ENCODE measurements around the gene TMEM204.
"Not testable (repeated sequence)": the region's sequence is repeated elsewhere in the genome, so short reads cannot be mapped to it uniquely, and the experiment has no call there.

TMEM204 gene

DNA sequence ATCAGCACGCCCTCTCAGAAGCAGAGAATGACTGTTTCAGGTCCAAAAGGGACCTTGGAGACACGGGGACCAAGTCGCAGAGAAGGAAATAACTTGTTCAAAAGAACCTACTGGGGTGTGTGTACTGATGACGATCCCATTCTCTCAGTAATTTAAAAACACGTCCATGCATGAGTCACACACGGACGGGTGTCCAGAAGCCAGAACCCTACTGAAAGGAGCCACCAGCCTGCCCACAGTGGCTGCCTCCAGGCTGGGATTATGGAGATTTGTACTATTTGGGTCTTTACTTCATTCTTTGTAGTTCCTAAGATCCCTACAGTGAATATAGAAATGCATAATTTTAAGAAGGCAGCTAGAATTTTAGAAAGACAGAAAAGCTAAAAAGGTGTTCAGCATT is 27.8 kb downstream of the TMEM204 start:
- no peak for DNase-seq

DNA sequence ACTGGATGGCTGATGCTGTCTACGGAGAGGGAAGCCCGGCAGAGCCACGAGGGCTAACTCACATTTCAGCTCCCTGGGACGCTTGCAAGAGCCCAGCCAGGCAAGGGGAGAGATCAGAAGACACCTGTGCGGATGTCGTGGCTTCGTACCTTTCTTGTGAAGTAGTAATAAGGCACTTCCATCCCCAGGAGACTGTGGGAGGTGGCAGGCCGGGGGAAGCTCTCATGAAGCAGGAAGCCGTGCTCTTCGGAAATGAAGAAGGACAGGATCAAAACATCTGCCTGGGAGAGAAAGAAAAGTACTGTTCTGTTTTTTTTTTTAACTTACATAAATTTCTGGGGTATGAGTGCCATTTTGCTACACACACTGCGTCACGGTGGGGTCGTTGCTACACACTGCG is 28.4 kb downstream of the TMEM204 start:
- DNase-seq, result no peak

GRCh38 chr16:1563786-1564185 is 30.3 kb downstream of the TMEM204 start:
- no peak for DNase-seq

DNA sequence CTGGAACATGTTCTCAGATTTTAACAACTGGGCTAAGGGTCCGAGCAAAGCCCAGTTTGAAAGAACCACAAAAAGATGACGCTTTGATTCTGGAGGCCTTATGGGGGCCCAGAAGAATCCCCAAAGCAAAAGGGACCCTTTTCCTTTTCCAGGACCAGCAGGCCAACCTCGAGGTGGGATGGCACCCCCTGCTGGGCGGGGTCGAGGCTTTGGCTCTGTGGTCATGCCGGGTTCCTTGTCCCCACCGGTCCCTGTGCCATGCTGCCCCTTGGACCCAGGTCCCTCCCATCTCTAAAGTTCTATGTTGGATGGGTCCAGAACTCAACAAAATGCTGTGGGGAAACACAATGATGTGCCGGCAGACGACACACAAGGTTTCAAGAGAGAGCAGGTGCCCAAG is 30.9 kb downstream of the TMEM204 start:
- DNase-seq, result no peak

- no peak for DNase-seq
Measured at GRCh38 chr16:1565083-1565805, 31.8 kb downstream of the TMEM204 start.

DNA sequence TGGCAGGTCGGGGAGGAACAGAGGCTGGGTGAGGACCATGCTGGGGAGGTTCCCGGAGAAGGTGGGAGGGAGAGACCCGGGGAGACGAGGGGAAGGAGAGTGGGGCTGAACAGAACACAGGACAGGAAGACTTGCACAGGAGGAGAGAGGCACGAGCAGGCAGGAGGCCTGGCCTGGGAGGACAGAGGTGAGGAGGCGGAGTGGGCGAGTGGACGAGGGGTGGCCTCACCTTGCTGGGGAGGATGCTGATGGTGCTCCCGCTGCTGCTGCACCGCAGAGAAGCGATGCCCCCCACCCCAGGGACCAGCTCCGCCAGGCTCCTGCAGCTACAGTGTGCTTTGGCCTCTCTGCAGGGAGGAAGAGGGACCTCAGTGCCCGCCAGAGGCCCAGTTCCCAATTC is 34.5 kb downstream of the TMEM204 start:
- no peak for DNase-seq

DNA sequence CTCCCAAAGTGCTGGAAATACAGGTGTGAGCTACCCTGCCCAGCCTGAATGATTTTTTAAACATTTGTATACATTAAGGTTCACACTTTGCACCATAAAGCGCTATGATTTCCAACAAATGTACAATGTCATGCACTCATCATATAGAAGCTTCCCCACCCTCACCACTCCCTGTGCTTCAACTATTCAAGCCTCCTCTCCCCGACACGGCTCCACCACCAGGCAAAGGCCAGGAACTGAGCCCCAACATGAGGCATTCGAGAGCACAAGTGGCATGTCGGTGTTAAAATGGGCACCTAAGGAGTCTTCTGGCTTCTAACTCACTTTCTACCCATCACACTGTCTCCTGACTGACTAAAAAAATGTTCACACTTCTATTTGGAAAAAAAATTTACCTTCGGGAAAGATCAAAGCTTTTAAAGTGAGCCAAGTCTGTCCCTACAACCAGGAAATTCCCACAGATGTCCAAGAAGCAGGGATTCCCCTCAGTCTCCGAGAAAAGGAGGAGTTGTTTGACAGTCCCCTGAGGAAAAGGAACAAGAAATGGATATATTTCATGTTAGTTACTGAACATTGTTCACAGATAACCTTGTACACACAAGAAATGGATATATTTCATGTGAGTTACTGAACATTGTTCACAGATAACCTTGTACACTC is 37.7 kb downstream of the TMEM204 start:
- no peak for DNase-seq

GRCh38 chr16:1572673-1573072 is 39.2 kb downstream of the TMEM204 start:
- DNase-seq, result no peak

GRCh38 chr16:1573301-1573700 is 39.8 kb downstream of the TMEM204 start:
- DNase-seq, result no peak

GRCh38 chr16:1575578-1575977 is 42.1 kb downstream of the TMEM204 start:
- no peak for DNase-seq

- DNase-seq, result no peak
Measured at GRCh38 chr16:1579214-1579613, 45.7 kb downstream of the TMEM204 start.

DNA sequence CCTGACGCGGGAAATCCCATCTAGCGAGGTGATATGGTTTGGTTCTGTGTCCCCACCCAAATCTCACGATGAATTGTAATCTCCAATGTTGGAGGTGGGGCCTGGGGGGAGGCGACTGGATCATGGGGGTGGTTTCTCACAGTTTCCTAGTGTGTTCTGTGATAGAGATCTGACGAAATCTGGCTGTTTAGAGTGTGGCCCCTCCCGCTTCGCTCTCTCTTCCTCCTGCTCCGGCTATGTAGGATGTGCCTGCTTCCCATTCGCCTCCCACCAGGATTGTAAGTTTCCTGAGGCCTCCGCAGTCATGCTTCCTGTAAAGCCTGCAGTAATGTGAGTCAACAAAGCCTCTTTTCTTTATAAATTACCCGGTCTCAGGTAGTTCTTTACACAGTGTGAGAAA is 46.8 kb downstream of the TMEM204 start:
- no peak for DNase-seq

DNA sequence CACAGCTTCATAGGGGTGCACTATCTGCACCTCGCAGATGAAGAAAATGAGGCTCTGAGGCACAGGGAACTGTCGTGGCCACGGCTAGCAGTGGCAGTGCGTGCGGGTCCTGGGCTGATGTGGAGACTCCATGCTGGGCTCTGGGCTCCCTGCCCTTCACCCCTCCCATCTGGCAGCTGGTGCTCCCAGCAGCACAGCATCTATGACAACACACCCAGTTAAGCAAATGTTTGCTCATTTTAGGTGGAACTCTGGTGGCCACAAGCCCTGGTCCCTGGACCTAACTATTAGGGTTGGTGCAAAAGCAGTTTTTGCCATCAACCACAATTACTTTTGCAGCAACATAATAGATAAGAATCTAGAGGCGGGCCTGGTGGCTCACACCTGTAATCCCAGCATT is 47.5 kb downstream of the TMEM204 start:
- no peak for DNase-seq

DNA sequence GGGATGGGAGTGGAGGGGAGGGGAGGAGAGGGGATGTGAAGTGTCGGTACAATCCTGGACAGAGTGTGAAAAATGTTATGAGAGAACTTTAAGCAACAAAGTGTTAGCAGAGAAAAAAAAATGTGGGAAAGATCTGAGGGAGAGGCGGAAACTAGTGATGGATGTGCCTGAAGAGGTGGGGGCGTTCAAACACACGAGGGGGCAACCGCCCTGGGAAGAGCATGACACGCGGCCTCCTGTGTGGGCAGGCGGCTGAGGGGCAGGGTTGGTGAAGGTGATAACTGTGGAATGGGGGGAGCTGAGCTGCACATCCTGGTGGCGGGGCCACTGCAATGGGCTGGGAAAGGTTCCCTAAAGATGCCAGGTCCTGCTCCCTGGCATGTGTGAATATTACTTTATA is 48.3 kb downstream of the TMEM204 start:
- DNase-seq, result no peak

DNA sequence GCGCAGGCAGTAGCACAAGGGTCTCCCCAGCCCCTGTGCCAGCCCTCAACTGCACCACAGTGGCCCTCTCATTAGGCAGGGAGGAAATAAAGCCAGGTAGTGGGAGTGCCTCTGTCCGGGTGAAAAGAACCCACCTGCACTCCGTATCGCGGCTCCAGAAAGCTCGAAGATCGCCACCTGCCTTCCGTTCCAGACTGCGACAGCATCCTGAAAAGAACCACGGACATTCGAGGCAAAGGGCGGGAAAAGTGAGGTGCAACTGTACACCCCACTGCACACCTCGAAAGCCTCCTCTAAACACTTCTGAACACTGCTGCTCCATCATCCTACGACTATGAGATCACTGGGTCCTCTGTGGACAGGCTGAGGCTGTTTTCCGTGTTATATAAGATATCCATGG is 49.7 kb downstream of the TMEM204 start:
- no peak for DNase-seq

DNA sequence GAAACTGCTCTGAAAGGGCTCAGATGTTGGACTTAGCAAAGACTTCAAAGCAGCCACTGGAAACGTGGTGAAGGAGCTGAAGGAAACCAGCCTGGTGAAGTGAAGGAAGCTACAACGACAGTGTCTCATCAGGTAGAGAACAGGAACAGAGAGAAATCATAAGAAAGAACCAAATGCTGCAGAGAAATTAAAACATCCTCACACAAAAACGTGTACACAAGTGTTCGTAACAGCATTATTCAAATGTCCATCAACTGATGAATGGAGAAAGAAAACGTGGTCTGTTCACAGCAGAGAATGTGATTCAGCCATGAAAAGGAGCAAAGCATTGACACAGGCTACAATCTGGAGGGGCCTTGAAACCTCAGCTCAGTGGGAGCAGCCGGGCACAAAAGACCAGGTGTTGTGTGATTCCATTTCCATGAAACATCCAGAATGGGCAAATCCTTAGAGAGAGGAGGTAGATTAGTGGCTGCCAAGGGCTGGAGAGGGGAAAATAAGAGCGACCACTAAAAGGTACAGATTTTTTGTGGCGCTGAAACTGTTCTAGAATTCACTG is 51.5 kb downstream of the TMEM204 start:
- no peak for DNase-seq

DNA sequence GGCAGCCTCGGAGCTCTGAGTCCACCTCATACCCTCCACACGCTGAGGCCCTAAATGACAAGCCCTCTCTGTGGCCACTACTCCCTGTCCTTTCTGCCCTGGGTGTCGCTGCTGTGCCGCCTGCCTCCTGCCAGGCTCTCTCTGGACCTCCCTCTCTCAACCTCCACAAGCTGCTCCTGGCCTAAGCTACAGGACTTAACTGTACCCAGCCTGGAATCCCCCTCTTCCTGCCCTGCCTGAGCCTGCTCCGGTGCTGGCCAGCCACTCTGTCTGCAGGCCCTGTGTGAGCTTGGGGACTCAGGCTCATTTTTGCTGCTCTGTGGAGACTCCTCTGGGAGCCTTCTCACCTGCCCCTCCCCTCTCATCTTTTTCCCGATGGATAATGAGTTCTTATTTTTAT is 56.9 kb downstream of the TMEM204 start:
- DNase-seq, result no peak

DNA sequence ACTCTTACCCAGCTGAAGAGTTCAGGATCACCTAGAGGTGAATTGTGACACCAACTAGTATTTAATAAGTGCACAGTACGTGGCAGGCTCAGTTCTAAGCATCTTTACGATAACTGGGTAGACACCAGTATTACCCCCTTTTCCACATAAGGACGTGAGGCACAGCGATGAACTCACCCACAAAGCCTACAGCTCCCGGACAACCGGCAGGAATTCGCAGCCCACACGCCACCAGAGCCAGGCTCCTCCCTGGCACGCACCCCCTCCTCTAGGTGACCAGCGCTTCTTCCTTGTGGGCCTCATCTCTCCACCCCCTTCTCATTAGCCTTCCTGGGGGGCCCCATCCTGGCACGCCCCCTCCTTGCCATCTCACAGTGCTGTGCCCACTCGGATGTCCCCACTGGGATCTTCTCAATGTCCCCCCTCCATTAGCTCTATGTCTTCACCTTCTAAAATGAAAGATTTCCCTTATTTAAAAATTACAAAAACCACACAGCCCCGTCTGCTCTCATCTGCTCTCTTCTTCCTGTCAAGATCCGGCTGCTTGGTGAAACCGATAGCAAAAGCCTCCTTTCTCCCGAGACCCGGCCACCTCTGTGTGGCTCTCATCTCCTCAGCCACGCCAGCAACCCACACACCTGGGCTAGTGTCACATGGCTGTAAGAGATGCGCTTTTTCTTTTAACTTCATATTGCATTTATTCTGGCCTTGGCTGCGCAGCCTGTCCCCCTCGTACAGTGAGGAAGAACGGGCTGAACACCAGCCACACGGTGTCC is 57.7 kb downstream of the TMEM204 start:
- no peak for DNase-seq

DNA sequence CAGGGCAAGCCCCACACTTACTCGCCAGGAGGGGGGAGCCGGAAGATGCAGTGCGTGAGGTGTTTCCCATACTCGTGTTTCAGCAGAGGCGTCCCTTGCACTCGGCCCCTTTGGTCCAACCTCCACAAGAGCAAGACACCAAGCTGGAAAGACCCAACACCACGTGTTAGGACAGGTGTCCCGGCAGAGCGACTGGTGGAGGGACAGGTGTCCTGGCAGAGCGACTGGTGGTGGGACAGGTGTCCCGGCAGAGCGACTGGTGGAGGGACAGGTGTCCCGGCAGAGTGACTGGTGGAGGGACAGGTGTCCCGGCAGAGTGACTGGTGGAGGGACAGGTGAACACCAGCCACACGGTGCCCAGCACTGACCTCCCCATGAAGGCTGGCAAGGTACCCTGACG is 59.0 kb downstream of the TMEM204 start:
- no peak for DNase-seq

DNA sequence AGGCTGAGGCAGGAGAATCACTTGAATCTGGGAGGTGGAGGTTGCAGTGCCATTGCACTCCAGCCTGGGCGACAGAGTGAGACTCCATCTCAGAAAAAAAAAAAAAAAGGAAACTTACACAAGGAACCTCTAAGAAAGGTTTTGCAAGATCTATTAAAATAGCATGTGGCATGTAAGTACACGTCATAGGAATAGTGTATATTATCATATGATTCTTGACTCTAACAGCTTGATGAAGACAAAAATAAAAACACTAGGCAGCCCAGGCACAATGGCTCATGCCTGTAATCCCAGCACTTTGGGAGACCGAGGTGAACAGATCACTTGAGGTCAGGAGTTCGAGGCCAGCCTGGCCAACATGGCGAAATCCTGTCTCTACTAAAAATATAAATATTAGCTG is 62.0 kb downstream of the TMEM204 start:
- DNase-seq, result not testable (repeated sequence)

DNA sequence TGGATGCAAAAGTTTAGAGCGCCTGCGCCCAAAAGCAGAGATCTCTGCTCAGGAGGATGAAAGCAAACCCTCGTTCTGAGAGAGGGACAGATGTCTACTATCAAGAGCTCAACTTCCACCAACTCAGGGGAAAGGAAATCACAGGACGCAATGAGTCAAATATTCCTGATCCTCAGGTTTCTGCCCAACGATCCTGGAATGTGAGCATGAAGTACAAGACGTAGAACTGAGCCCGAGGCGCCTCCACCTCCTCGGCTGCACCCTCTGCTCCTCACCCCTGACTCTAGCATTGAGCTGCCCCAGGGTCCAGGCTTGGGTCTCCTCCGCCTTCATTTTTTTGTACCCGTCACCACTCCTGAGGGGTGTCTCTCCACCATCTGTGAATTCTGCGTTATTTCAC is 63.0 kb downstream of the TMEM204 start:
- DNase-seq, result no peak

DNA sequence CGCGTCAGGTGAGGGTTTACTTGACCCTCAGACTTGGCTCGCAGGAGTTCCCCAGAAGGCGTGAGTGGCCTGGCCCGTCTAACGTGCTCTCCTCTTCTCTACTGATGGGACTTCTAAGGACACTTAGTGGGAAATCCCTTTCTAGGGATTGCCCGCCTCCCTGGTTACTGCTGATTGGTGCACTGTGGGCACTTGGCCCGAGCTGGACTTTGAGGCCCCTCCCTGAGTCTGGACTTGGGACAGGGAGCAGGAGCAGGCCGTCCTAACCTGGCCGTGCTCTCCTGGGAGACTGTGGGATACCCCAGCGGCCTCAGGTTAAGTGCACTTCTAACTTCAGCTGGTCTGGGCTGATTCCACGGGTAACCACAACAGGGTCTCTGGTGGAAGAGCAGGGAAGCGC is 63.7 kb downstream of the TMEM204 start:
- no peak for DNase-seq

DNA sequence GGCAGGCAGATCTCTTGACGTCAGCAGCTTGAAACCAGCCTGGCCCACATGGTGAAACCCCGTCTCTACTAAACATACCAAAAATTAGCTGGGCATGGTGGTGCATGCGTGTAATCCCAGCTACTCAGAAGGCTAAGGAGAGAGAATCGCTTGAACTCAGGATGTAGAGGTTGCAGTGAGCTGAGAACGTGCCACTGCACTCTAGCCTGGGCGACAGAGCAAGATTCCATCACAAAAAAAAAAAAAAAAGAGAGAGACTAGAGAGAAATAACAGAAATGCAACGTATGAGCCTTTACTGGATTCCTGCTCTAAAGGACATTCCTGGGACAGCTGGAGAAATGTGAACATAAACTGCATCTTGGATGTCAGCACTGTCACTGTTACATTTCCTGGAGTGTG is 67.6 kb downstream of the TMEM204 start:
- DNase-seq, result no peak

- no peak for DNase-seq
Measured at GRCh38 chr16:1601489-1601888, 68.0 kb downstream of the TMEM204 start.
